DMS 273 treated with DMSO at 0.1 percent for 48 hours (cell line): ENCODE measurements around the gene CT45A1.
"Not testable (repeated sequence)": the region's sequence is repeated elsewhere in the genome, so short reads cannot be mapped to it uniquely, and the experiment has no call there.

Source experiments
- DNase-seq: peaks from one replicate; lab custom pipeline; 2025; lab: John Stamatoyannopoulos, UW

The CT45A1 gene, protein sequence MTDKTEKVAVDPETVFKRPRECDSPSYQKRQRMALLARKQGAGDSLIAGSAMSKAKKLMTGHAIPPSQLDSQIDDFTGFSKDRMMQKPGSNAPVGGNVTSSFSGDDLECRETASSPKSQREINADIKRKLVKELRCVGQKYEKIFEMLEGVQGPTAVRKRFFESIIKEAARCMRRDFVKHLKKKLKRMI

DNA sequence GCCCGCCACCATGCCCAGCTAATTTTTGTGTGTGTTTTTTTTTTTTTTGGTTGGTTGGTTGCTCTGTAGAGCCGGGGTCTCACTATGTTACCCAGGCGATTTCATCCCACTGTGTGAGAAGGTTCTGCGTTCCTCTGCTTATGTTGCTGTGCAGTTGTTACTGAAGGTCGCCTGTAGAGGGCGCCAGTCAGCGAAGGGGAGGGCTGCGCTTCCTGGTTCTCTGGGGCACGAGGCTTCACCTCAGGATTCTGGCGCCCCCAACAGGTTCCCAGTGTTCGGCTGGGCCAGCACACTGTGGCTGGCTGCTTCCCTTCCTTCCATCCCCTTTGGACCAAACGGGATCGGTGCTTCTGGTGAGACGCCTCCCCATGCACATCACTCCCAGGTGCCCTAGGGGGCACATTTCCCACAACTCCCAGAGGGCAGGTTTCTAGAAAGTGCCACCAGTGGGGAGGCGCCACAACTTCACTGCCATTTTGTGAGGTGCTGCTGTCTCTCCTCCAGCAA is at the start of gene CT45A1:
Gene CT45A1, plus strand, starts transcription at position 457 of the 507 bp plus-strand sequence. CDS start 5,302 bp downstream, outside the sequence.
- not testable (repeated sequence) for DNase-seq

DNA sequence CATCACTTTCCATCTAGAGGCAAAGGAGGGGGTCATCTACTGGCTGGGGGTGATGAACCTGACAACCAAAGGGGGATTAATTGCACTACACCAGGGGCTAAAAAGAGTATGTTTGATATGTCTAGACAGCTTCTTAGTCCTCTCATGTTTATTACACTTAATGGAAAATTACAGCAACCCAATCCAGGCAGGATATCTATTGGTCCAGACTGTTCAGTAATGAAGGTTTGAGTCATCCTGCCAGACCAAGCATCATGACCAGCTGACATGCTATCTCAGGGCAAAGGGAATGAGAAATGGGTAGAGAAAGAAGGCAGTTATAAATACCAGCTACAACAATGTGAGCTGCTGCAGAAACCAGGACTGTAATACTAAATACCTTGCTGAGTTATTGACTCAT is 40.5 kb upstream of the CT45A1 start:
- DNase-seq = not testable (repeated sequence)

DNA sequence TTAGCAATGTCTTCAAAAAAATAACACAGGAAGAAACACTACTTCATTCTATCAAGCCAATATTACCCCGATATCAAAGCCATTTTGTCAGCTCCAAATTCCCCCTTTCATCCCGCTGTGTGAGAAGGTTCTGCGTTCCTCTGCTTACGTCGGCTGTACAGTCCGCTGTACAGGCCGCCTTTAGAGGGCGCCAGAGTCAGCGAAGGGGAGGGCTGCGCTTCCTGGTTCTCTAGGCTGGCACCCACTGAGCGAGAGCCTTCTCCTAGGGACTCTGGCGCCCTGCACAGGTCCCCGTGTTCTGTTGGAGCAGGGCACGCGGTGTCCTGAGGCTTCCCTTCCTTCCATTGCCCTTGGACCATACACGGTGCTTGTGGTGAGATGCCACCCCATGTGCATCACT is 25.3 kb upstream of the CT45A1 start:
- DNase-seq = no peak

DNA sequence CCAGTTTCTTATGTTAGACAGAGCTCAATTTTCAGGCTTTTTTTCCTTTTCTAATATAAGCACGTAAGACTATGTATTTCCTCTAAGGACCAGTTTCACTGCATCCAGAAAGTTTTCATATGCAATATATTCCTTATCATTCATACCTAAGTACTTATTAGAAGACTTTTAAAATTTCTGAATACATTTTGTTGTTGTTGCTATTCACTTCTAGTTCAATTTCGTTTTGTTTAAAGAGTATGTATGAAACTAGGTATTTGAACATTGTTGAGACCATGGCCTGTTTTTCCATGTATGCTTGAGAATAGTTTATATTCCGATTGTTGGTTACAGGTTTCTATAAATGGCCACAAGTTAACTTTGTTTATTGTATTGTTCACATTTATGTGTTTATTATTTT is 18.0 kb upstream of the CT45A1 start:
- DNase-seq = no peak

DNA sequence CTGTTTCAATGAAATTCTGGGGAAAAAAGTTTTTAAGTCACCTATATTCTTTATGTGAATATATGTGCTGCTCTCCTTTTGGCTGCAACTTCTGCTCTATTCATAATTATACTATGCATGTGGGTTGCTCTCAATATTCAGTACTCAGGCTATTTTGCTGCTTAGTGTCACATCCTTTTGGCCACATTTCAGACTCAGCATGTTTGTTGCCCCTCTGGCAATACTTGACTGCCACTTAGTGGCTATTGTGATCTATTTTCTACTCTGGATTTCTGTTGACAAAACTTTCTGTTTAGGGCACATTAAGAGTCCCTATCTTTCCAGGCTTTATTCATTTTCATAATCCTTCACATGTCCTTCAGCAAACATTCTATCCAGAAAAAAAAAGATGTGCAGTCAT is 15.8 kb upstream of the CT45A1 start:
- no peak for DNase-seq

DNA sequence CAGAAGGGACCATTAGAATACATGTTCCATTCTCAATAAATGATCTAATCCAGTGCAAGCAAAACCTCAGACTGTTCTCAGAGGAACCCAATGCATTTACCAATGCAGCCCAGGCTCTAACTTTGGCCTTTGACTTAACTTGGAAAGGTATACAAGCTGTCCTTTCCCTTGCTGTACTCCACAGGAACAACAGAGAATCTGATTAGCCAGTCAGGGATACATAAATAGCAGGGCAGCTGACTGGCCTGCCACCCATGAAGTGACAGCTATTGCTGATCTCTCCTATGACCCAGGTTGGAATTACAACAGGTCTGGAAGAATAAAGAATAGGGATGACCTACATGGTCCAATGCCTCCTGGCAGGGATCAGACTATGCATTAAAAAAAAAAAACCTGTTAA is 14.5 kb upstream of the CT45A1 start:
- no peak for DNase-seq

DNA sequence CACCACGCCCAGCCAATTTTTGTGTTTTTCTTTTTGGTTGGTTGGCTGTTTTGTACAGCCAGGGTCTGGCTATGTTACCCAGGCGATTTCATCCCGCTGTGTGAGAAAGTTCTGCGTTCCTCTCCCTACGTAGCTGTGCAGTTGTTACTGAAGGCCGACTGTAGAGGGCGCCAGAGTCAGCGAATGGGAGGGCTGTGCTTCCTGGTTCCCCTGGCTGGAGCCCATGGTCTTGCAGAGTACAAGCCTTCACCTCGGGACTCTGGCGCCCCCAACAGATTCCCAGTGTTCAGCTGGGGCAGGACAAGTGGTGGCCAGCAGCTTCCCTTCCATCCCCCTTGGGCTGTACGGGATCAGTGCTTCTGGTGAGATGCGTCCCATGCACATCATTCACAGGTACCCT is 5.6 kb upstream of the CT45A1 start:
- DNase-seq = no peak

DNA sequence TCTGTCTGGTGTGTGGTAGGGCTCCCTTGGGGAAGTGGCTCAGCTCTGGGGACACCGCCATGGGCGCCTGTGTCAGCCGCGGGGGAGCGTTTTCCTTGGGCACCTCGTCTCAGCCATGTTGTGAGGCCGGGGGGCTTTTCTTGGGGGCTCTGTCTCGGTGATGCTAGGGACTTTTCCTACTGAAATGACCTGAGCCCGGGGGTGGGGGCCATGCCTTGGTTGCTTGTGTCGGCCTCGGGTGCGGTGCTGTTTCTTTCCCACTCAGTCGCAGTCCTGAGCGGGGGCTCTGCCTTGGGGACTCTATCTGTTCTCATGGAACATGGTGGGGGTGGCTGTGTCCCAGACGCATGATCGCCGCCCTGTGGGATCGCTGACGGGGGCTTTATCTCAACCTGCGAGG is 356 bp downstream of the CT45A1 start:
- no peak for DNase-seq

DNA sequence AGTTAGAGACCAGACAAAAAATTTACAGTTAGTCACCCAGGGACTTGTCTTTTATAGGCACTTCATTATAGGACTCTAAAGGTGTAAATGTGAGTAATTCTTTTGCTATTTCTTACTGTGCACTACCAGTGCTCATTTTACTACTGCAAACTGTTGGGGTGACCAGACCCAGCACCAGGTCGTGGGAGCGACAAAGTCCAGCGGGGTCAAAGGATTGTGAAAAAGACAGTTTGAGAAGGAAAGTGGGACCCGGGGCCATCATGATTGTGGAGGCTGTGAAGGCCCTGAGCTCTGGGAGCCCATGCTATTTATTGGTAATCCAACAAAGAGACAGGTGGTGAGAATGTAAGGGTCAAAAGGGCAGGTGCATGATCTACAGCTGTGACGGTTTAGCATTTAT is 21.2 kb downstream of the CT45A1 start:
- not testable (repeated sequence) for DNase-seq

DNA sequence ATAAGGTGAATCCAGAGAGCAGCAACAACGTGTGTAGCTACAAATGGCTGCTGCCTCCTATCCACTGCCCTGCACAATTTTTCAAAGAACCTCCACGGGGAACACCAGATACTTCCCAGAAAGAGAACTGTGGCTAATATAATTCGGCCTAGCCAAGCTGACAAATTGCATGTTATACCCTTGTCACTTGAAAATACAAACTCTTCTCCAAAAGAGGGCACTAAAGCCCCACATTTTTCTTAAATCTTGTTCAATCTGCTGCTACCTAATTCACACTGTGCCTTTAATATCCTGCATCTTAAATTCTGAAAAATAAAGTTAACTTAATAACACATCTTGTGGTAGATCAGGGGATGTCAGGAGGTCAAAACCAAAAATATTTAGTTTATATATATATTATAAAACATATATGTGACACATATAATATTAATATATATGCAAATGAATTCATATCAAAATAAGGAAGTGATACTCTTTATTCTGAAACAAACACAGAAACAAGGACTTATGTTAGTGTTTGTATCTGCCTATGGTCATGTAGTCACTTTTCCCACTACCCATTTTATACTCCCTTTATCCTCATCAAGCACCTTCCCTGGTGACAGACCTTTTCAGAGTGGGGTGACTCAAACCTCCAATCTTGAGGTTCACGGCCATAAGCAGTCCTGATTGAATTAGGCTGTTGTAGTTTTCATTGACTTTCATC is 24.1 kb downstream of the CT45A1 start:
- no peak for DNase-seq

DNA sequence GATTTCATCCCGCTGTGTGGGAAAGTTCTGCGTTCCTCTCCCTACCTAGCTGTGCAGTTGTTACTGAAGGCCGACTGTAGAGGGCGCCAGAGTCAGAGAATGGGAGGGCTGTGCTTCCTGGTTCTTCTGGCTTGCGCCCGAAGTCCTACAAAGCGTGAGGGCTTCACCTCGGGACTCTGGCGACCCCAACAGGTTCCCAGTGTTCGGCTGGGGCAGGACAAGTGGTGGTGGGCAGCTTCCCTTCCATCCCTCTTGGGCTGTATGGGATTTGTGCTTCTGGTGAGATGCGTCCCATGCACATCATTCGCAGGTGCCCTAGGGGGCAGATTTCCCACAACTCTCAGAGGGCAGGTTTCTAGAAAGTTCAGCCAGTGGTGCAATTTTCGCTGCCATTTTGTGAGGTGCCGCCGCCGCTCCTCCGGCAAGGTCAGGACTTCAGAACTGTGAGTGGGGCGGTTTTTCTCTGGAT is 27.3 kb downstream of the CT45A1 start:
- DNase-seq = no peak

DNA sequence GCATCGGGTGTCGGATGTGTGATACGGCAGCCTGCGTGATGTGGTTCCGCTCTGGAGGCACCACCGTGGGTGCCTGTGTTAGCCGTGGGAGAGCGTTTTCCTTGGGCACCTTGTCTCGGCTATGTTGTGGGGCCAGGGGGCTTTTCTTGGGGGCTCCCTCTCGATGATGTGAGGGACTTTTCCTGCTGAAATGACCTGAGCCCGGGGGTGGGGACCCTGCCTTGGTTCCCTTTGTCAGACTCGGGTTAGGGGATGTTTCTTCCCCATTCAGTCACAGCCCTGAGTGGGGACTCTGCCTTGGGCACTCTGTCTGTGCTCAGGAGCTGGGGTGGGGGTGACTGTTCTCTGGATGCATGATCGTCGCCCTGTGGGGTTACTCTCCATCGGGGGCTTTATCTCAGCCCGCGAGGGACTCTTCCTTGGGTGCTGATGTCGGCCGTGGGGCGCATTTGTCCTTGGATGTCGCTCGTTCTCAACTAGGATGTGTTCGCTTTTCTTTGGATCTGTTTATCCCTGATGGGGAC is 27.8 kb downstream of the CT45A1 start:
- no peak for DNase-seq

DNA sequence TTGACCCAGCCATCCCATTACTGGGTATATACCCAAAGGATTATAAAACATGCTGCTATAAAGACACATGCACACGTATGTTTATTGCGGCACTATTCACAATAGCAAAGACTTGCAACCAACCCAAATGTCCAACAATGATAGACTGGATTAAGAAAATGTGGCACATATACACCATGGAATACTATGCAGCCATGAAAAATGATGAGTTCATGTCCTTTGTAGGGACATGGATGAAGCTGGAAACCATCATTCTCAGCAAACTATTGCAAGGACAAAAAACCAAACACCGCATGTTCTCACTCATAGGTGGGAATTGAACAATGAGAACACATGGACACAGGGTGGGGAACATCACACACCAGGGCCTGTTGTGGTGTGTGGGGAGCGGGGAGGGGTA is 31.3 kb downstream of the CT45A1 start:
- DNase-seq = not testable (repeated sequence)

DNA sequence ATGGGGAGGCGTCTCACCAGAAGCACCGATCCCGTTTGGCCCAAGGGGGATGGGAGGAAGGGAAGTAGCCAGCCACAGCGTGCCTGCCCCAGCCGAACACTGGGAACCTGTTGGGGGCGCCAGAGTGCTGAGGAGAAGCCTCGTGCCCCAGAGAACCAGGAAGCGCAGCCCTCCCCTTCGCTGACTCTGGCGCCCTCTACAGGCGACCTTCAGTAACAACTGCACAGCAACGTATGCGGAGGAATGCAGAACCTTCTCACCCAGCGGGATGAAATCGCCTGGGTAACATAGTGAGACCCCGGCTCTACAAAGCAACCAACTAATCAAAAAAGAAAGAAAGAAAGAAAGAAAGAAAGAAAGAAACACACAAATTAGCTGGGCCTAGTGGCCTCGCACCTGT is 54.7 kb downstream of the CT45A1 start, which contains the start of gene CT45A3:
Gene CT45A3, minus strand, starts transcription at position 101 of the 400 bp plus-strand sequence. CDS start 3,747 bp downstream, outside the sequence.
- DNase-seq = not testable (repeated sequence)
